NK-92 treated with Interleukin-12 subunit alpha and Interleukin-12 subunit beta, amount 100 ng/mL, for 24 hours (cell line): ENCODE measurements around the gene IRF4.
"Not testable (repeated sequence)": the region's sequence is repeated elsewhere in the genome, so short reads cannot be mapped to it uniquely, and the experiment has no call there.

Experiments used
- DNase-seq: peaks from one replicate; lab custom pipeline; 2025; lab: John Stamatoyannopoulos, UW

Gene IRF4

DNA sequence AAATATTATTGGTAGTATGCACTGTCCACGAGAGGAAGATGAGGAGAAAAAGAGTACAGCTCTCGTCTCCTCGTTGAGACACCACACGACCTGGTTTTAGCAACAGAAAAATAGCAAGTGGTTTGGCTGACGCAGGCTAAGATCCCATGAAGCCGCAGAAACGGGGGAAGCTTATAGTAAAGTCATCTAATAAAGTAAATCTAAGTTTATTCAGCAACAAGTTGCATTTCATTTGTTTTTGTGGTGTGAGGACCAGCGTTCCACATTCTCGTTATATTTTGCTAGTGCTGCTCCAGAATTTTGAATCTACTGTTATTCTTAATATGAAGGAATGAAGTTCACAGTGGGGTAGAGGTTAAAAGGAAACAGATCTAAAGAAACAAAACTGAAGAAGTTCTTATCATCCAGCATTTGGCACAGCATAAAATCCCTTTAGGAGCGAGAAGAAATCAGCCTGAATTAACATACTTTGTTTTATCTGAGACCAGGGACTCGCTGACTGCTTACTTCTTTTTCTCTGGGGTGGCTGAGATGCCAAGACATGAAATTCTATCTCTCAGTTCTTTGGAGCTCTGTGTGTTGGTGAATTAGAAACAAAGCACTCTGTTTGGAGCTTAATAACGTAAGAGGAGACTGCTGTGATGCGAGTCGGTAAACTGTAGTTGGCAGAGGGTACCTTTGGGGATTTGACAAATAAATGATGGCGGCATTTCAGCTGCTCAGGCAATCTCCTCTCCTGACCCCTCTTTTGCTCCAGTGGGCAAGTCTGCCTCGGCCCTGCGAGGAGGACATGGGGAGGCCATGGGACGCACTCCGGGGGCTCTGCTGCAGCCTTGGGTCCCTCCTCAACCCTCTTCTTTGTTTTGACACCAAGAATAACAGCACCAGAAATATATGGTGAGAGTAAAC lies 24.9 kb upstream of the IRF4 start:
- no peak for DNase-seq

DNA sequence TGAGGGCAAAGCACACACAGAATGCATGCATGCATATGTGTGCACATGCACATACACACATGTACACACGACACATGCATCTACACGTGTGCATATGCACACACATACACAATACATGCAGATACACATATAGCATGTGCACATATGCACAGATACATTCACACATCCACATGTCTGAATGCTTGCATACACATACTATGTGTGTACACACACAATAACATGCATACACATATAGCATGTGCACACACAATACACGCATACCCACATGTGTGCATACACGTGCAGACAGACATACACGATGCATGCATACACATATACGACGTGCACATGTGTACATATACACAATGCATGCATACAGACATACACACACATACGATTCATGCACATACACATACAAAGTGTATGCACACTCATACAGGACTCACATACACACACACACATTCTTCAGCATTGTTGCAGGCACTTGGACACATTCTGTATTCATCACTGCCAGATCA lies 24.2 kb upstream of the IRF4 start:
- no peak for DNase-seq

DNA sequence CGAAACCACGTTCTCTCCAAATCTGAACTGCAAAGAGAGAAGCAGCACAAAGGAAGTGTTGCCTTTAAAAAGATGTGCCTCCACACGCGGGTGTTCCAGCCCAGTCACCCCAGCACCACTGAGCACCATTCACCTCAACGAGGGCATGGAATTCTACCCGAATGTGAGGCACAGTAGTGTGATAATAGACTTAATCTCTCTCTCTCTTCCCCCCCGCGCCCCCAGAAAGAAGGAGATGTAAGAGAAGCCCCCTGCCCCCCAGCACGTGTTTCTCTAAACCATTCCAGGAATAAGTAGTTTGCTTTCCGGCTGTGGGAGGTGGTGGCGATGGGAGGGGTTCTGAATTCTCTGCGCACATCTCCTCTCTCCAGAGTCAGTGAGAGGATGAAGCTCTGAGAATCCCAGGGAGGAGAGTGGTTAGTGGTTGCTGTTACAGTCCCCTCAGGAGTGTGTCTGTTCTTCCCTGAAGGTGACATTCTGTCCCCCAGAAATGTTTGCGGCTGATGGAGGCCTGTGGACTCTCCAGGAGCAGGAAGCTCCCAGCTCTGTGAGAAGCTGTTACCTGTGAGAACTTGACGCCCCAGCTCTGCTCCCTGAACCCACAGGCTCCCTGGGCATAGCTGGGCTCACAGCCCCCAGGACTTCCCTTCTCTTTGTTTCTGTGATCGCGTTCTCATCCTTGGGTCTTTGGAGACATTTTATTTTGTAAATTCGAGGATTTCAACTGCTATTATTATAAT lies 23.5 kb upstream of the IRF4 start:
- no peak for DNase-seq

DNA sequence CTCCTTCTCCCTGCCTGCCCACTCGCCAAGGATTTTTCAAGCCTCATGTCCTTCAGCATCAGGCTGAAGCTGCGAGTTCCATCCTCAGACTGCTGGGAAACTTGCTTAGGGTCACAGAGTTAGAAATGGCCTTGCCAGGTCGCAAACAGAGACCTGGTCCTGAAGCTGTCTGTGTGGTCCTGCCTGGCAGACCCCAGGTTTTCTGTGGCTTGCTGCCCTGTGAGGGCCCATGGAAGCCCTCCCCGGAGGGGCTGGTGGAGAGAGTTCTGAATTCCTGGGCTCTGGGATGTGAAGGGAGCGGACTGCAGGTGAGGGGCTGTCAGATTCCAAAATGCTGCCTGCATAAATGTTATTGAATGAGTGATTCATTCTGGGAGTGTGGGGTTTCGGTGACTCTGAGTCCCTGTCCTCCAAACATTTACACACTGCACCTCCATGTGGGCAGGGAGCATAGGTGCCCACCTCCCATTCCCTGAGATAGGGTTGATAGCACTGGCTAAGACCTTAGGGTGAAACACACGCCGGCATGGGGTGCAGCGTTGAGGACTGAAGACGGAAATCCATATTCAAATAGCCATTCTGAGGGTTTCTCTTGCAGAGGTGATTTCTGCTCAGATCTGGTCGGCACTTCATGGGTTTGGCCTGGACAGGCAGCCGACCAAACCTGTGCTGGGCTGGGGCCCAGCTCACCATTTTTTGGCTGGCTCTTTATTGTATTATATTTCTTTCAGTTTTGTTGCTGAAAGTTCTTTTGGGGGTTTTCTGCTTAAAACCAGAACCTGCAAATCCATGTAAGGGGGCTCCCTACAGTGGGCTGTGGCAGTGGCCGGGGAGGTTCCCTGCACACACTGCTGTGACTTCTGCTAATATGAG lies 21.8 kb upstream of the IRF4 start:
- no peak for DNase-seq

DNA sequence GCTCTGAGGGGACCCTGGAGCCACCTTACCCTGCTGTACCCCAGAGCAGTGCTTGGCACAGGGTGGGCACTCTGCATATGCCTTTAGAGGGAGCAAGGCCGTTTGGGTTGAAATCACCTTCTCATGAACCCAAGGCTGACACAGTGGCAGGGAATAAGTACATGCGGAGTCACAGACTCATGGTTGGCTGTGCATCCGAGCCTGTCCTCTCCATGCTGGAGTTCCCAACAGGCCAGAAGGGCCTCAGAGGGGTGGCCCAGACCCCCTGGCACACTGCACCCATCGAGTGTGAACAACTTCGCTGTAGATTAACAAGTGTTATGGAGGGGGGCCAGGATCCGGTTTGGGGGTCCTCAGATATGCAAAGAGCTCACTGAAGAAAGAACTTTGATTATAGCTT lies 21.0 kb upstream of the IRF4 start:
- no peak for DNase-seq

DNA sequence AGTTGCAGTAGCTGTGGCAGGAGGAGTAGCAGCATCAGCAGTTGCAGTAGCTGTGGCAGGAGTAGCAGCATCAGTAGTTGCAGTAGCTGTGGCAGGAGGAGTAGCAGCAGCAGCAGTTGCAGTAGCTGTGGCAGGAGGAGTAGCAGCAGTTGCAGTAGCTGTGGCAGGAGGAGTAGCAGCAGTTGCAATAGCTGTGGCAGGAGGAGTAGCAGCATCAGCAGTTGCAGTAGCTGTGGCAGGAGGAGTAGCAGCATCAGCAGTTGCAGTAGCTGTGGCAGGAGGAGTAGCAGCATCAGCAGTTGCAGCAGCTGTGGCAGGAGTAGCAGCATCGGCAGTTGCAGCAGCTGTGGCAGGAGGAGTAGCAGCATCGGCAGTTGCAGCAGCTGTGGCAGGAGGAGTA lies 19.7 kb upstream of the IRF4 start:
- not testable (repeated sequence) for DNase-seq

DNA sequence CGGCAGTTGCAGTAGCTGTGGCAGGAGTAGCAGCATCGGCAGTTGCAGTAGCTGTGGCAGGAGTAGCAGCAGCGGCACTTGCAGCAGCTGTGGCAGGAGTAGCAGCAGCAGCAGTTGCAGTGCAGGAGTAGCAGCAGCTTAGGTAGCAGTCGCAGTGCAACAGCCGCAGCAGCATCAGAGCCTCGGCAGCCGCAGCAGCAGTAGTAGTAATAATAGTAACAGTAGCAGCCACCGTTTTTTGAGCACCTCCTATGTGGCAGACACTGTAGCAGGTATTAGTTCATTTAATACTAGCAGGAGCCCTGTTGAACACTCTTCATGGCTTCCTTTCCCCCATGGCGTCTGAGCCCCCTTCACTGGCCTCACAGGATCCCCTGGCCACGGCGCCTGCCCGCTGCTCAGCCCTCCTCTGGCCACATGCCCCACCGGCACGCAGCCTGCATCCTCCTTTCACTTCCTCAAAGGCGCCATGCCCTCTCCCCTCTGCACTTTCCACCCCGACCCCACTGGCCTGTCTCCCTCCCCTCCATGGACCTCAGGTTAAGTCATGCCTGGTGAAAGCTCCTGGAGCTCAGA lies 19.1 kb upstream of the IRF4 start:
- DNase-seq, result no peak

DNA sequence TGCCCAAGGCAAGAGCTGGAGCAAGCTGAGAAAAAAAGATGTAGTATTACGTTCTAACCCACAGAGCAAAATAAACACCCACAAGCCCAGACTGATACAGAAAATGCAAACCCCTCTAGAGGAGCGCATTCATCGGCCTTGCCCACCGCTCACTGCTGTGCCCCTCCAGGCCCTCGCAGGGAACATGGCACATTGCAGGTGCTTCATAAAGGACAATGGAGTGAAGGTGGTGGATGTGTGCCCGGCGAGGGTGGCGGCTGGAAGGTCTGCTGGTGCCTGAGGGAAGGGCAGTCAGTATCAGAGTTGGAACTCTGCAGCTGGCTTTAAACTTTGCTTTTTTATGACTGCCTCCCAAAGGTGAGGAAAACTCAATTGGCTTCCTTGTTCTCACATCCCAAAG lies 18.5 kb upstream of the IRF4 start:
- no peak for DNase-seq

DNA sequence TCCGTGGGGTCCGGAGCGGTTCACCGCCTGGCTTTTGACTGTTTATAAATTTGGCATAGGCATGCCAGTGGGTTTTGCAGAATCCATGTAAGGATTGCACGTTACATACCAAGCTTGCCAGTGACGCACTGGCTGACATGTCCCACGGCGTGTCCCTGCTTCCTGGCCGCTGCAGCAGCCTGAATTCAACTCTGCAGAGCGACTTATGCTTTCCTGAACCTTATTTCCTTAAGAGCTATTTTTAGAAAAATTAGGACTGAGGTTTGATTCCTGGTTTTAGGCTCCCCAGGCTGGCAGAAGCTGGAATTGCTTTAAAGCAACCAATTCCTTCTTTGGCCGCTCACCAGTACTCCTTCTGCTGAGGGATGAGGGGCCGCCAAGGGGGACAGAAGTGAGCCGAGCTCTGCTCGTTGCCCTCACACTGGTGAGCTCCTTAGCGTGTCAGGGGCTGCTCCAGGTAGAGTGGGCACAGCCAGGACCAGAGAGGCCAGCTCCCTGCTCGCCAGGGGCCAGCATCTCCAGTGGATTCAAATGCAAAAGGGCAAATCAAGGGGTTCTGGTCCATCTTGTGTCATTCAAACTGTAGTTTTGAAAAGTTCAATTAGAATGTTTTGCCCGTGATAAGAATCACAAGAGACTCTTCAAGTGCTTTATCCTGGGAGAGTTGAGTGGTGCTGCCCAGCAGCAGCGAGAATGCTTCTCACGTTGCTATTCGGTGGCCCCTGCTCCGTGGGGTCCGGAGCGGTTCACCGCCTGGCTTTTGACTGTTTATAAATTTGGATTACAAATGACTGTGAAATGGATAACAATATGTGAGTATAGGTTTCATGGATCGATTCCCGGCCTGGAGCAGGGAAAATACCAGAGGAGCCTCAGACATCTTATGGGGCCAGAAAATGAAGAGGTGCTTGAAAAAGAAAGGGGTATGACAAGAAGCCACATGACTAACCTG lies 17.5 kb upstream of the IRF4 start:
- DNase-seq, result no peak

DNA sequence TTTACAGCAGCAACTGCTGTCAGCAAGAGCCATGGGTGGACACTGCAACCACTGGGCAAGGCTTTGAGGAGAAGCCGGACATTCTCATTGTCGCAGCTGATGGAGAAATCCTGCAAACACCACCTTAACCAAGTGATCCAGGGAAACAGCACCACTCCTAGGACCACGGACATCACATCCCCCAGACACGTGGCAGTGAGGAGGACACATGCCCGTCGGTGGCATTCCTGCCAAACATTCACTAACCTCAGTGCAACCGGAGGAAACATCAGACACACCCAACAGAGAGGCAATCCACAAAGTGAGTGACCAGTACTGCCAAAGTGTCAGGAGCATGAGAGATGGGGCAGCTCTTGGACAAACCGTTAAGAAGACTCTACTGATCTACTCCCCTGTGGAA lies 16.6 kb upstream of the IRF4 start:
- no peak for DNase-seq

DNA sequence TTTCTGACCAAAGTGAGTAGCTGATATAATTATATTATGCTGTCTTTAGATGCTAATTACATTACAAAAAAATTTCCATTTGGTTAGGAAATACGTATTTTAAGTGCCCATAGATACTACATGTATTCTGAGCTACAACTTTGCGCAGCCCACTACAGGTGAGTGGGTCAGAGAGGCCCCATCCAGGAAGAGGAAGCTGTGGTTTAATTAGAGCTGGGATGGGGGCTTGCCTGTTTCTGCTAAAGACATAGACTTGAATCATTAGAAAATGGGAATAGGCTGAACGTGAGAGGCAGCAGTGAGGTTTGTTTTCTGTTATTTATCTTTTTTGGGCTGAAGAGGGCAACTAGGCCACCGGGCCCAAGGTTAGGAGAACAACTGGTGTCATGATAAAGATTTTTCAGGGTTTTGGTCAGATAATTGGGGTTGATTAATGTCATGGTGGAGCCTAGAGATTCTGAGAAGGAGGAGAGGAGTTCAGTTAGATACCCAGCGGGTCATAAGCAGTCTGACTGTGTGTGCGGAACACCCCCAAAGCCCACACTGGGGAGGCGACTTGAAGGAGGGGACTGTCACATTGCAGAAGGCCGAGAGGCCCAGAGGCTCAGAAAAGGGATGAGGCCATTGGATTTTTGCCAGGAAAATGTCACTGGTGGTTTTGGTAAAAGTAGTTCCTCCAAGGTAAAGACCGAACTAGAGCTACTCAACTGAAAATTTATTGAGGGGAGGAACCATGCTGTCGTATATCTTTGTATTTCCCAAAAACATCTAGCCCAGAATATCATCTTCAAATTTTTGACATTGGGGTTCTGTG lies 14.5 kb upstream of the IRF4 start:
- no peak for DNase-seq

DNA sequence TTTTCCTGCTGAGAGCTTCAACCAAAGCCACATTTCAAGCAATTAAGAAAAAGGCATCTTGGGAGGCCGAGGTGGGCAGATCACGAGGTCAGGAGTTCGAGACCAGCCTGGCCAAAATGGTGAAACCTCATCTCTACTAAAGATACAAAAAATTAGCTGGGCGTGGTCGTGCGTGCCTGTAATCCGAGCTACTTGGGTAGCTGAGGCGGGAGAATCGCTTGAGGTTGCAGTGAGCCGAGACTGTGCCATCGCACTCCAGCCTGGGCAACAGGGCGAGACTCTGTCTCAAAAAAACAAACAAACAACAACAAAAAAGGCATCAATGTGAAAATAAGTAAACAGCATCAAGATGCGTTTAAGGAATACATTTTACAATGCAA lies 13.9 kb upstream of the IRF4 start:
- not testable (repeated sequence) for DNase-seq

DNA sequence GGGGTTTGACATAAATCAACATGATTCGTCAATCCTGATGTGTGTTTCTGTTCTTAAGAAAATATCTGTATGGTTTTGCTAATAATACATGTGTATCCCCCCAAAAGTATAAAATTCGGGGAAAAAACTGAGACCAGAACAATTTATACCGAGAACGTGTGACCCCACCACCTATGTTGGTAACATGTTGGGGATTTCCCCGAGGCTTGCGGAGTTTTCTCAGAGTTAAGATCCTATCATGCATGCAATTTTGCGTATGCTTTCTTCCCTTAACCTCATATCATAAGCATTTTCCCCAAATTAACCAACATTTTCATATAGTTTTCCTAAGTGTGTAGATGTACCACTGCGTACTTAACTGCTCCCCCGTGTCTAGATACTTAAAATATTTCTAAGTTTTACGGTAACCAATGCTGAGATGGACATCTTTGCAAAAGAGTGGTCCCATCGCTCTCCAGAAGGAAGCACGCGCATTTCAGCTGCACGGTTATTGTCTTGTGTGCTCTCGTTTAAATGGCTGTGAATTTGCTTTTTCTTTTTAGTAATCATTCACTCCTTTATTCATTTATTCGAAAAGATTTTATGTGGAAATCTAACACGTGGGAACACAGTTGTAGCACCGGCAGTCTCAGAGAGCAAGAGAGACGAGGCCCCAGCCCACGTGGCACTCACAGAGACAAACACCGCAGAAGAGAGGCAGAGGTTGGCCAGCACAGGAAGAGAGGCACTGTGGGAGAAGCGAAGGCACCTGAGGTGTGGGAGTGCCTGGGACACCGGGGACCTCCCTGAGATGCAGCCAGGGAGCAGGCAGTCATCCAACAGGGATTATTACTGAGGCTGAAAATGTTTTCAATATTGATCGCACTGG lies 13.2 kb upstream of the IRF4 start:
- no peak for DNase-seq

DNA sequence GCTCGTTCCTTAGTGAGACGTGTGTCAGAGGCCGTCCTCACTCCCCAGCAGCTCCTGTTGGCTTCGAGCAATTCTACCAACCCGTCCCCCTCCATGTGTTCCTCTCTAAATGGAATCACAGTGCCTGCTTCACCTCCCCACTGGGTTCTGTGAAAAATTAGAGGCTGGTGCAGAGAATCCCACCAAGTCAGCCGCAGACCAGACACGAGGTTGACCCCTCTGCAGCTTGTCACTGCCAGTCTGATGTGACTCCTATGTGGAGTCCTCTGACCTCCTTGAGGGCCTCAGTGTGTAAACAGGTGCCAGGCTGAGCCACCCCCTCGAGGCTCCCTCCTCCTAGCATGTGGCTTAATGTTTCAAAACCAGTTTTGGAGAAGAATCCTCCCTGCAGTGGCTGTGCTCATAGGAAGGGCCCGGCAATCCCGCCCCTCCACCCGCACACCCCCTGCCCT lies 12.6 kb upstream of the IRF4 start:
- no peak for DNase-seq

DNA sequence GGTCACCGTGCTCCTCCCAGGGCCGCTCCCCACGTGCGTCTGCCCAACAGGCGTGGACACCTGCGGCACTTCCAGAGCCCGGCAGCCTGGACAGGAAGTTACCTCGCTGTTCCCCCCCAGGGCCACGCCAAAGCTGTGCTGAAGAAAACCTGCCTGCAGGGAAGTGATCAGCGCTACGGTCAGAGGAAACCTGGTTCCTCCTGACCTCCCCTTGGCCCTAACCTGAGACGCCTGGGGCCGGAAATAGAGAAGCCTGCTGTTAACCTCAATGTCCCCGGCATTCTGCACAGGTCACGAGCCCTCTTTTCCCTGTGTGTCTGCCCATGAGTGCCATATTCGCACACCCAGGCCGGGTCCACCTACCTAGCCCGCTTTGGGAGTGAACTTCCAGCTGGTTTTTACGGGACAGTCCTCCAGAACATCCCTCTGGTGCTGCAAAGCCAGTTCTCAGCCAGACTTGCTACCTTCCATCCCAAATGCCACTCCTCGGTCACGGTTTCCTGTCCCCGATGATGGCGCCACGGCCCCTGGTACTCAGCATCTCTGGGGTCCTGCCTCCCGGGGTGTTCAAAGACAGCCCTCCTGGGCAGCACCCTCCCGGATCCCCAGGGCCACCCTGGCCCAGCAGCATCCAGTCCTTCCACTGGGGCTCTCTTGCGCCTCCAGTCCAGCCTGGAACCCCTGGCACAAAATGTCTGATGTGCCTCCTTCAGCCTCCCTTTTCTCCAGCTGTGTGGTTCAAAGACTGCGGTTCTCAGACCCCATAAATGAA lies 12.0 kb upstream of the IRF4 start:
- DNase-seq, result no peak

DNA sequence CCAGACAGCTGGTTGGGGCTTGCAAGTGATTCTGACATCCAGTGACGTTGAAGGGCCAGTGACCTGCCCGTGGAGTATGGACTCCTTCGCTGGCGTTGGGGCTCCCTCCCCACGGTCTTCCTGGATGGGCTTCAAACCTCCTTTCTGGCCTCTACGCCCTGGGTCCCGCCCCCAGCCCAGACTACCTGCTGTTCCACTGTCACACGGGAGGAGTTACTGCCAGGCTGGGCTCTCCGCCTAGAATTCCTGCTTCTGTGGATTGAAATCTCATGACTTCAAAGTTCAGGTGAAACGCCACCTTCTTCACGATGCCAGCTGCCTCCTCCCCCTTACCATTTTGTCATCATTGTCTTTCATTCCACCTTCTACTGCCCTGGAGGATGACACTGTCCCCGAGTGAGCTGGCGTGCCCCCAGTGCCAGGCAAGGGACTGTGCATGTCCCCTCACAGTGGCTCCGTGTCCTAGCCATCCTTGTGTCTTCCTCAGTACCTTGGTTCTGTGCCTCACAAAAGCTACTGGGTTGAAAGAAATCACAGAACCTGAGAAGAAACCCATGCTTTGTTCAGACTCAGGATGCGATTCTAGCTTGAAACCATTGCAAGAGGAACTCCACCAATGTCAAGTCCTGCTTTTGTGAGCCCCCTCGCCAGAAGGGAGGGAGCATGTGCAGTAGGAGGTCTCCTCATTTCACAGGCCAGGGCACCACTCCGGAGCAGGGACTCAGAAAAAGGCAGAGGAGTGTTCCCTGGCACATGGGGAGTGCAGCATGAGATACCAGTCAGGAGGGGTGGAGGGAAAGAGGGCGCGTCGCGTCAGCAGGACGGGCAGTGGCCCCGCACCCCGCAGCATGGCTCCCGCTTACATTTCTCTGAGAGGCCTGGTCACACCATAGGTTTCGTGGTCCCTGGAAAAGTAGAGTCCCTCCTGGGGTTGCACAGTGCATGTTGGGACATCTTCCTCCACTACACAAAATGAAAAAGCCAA lies 11.0 kb upstream of the IRF4 start:
- no peak for DNase-seq
